HCT116 (cell line): ENCODE results near the gene HLA-DMA.
A peak's percentile ranks its signal among the peaks of the same experiment; 100 is the strongest.

Experiments
- EGR1 ChIP-seq: IDR thresholded peaks from 2 replicates; pipeline ENCODE4 v1.6.1; 2012; ENCODE audit warnings: low read depth
- TF ChIP-seq, protein P1 (sequence below), 3 experiments: fragments of 200-600 bp in 1 of 3; sonication (generic) in 1 of 3; IDR thresholded peaks in 2 of 3; conservative IDR thresholded peaks in 1 of 3; 2 replicates each; pipeline ENCODE4 v1.5.1; 2012 to 2017; ENCODE audit warnings: low read depth in 2 of 3, low read length in 2 of 3, antibody characterized with exemption in 1 of 3, borderline replicate concordance in 1 of 3, control low read depth in 1 of 3, mild to moderate bottlenecking in 1 of 3, mixed read lengths in 1 of 3, mixed run types in 1 of 3, moderate library complexity in 1 of 3; ENCODE audit not compliant: insufficient read depth in 1 of 3

DNA sequence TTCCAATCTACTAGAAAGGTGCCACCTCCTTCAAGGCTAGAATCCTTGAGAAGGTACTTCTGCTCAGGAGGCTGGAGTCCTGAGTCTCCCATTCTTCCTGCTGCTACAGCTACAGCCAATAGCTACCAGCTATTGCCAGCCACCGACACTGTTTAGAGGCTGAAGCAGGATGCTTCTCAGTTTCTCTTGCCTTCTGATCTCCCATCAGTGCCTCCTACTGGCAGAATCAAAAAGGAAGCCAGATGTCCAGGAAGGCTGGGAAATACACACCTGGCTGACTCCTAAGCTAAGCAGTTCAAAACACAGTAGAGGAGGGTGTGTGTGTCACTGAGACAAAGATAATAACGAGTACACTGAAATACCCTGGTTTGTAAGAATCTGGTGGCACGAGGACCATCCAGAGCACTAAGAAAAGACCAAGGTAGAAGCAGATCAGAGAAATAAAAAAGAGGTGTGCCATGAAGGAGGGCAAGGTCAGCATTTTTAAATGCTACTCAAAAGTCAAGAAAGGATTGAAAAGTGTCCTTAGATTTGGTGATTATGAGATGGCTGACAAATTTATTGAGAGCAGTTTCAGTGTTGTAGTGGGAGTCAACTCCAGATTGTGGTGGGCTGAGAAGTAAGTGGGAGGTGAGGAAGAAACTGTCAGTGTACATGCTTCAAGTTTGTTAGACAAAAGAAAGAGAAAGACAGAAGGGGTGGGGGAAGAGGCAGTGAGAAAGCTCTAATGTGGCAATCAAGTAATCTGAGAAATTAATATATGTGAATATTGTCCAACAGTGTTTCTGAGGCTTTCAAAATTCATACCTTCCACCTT is 2.3 kb upstream of the HLA-DMA start:
- TF ChIP-seq, protein P1, sequence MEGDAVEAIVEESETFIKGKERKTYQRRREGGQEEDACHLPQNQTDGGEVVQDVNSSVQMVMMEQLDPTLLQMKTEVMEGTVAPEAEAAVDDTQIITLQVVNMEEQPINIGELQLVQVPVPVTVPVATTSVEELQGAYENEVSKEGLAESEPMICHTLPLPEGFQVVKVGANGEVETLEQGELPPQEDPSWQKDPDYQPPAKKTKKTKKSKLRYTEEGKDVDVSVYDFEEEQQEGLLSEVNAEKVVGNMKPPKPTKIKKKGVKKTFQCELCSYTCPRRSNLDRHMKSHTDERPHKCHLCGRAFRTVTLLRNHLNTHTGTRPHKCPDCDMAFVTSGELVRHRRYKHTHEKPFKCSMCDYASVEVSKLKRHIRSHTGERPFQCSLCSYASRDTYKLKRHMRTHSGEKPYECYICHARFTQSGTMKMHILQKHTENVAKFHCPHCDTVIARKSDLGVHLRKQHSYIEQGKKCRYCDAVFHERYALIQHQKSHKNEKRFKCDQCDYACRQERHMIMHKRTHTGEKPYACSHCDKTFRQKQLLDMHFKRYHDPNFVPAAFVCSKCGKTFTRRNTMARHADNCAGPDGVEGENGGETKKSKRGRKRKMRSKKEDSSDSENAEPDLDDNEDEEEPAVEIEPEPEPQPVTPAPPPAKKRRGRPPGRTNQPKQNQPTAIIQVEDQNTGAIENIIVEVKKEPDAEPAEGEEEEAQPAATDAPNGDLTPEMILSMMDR (IDR thresholded peaks at IDR 0.05 in 2 of 3, conservative IDR thresholded peaks at IDR 0.05 in 1 of 3; ENCODE audit: borderline replicate concordance in 1 of 3, insufficient read depth in 1 of 3, low read depth in 2 of 3, low read length in 2 of 3), result peak; percentile 26 to 67 (median 59); a peak in 5 of 6 replicates
- no peak for TF ChIP-seq EGR1
